HFF-Myc (cell line): ENCODE results near the gene TMEM52.

Source experiments
- DNase-seq: peaks from one replicate; pipeline ENCODE4 v3.0.0-alpha.2; 2011; ENCODE audit warnings: low read depth; ENCODE audit errors: extremely low read depth
- H3K4me3 ChIP-seq: replicated peaks from 2 replicates; pipeline ENCODE4 v1.5.1; 2011; ENCODE audit warnings: low read depth, mild to moderate bottlenecking, control low read depth, low read length
- TF ChIP-seq, protein P1 (sequence below): IDR thresholded peaks from 2 replicates; pipeline ENCODE4 v1.5.1; 2012; ENCODE audit warnings: mild to moderate bottlenecking, low read depth, low read length, control low read depth; ENCODE audit errors: missing control alignments

Gene TMEM52

GRCh38 chr1:1914971-1915692 lies 3.9 kb downstream of the TMEM52 start, which contains the start of gene CALML6:
Gene CALML6, plus strand, starts transcription at chr1:1915260. Its CDS starts 21 bp downstream, at chr1:1915281.
- DNase-seq, result no peak
- H3K4me3 ChIP-seq, result no peak within 1 kb of the TSS
- TF ChIP-seq, protein P1, sequence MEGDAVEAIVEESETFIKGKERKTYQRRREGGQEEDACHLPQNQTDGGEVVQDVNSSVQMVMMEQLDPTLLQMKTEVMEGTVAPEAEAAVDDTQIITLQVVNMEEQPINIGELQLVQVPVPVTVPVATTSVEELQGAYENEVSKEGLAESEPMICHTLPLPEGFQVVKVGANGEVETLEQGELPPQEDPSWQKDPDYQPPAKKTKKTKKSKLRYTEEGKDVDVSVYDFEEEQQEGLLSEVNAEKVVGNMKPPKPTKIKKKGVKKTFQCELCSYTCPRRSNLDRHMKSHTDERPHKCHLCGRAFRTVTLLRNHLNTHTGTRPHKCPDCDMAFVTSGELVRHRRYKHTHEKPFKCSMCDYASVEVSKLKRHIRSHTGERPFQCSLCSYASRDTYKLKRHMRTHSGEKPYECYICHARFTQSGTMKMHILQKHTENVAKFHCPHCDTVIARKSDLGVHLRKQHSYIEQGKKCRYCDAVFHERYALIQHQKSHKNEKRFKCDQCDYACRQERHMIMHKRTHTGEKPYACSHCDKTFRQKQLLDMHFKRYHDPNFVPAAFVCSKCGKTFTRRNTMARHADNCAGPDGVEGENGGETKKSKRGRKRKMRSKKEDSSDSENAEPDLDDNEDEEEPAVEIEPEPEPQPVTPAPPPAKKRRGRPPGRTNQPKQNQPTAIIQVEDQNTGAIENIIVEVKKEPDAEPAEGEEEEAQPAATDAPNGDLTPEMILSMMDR, result no peak

GRCh38 chr1:1914101-1914970 lies 4.7 kb downstream of the TMEM52 start:
- DNase-seq, result no peak
- H3K4me3 ChIP-seq, result no peak overlapping the region
- TF ChIP-seq, protein P1, result no peak

GRCh38 chr1:1911350-1912041 lies 7.6 kb downstream of the TMEM52 start:
- H3K4me3 ChIP-seq, result no peak overlapping the region
- no peak for DNase-seq
- TF ChIP-seq, protein P1, result no peak

GRCh38 chr1:1910651-1911331 lies 8.3 kb downstream of the TMEM52 start:
- TF ChIP-seq, protein P1, result no peak
- H3K4me3 ChIP-seq, result no peak overlapping the region
- DNase-seq, result no peak

- no peak for DNase-seq
- H3K4me3 ChIP-seq, result peak overlapping the region; percentile 57
- TF ChIP-seq, protein P1, result no peak
These were observed 9.0 kb downstream of the TMEM52 start for GRCh38 chr1:1910033-1910465.

GRCh38 chr1:1908506-1908791 lies 10.6 kb downstream of the TMEM52 start:
- no peak for DNase-seq
- H3K4me3 ChIP-seq, result peak overlapping the region; percentile 58
- TF ChIP-seq, protein P1, result no peak
